Subcutaneous abdominal adipose tissue (tissue), 5 donors: ENCODE results near the gene ANKRD12.

ENCODE experiments used
- H3K27ac ChIP-seq: one replicate; pipeline ENCODE4 v1.7.0; 2013; ENCODE audit warnings: low read depth, mild to moderate bottlenecking, inconsistent platforms, low read length, moderate library complexity
- H3K27me3 ChIP-seq, 5 donors: one replicate each; pipeline ENCODE4 v1.7.0; 2013; ENCODE audit warnings: low read length in 5 of 5, inconsistent platforms in 1 of 5; ENCODE audit not compliant: control insufficient read depth in 5 of 5, insufficient read depth in 4 of 5
- H3K36me3 ChIP-seq, 5 donors: one replicate each; pipeline ENCODE4 v1.7.0; 2013; ENCODE audit warnings: low read length in 5 of 5; ENCODE audit not compliant: control insufficient read depth in 5 of 5, insufficient read depth in 5 of 5
- H3K4me1 ChIP-seq, 5 donors: one replicate each; pipeline ENCODE4 v1.7.0; 2013; ENCODE audit warnings: low read length in 5 of 5, mild to moderate bottlenecking in 3 of 5, moderate library complexity in 1 of 5; ENCODE audit not compliant: control insufficient read depth in 5 of 5, insufficient read depth in 5 of 5
- H3K4me3 ChIP-seq, 5 donors: one replicate each; pipeline ENCODE4 v1.7.0; 2013; ENCODE audit warnings: low read length in 5 of 5, low read depth in 1 of 5
- H3K9ac ChIP-seq, 5 donors: one replicate each; pipeline ENCODE4 v1.7.0; 2013; ENCODE audit warnings: low read length in 5 of 5, mild to moderate bottlenecking in 4 of 5, moderate library complexity in 3 of 5
- H3K9me3 ChIP-seq, 5 donors: one replicate each; pipeline ENCODE4 v1.7.0; 2013; ENCODE audit warnings: low read length in 5 of 5; ENCODE audit not compliant: control insufficient read depth in 5 of 5
- donor health status: healthy.
- donor health status: healthy.
- donor health status: healthy.
- donor health status: healthy.
- donor health status: healthy.

Gene ANKRD12

DNA sequence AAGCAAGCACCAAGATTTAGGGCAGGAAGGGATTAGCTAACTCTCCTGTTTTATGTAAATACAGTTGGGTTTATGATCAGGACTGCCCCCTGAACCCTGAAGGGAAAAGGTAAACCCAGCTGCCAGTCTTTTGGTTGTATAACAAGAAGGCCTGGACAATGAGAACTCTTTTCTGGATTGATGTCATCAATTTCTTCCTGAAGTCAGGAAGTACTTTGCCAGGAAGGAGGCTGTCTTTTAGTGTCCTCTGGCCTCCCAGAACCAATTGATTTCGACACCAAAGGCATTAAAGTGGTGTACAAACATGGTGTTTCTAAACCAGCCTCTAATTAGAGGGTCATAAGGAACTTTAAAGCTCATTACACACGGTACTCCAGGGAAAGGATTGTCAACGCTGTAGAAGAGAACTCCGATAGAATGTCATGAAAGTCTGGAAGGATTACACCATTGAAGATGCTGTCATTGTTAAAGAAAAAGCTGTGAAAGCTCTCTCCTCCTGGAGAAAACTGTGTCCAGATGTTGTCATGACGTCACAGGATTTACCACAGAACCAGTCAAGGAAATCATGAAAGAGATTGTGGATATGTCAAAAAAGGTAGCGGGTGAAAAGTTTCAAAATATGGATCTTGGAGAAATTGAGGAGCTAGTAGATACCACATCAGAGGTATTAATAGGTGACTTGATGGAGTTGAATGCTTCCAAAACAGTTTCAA, 78.8 kb downstream of the ANKRD12 start:
- Histone ChIP-seq H3K9ac (no peak overlapping the region), H3K4me3 (no peak overlapping the region), H3K36me3 (peaks cover 36 to 72% (median 50%) of the 10 kb centered on the region in 5 donors), H3K4me1 (no peaks in the 10 kb centered on the region), H3K27me3 (no peaks in the 10 kb centered on the region), H3K9me3 (no peaks in the 10 kb centered on the region), H3K27ac (no peak overlapping the region)

DNA sequence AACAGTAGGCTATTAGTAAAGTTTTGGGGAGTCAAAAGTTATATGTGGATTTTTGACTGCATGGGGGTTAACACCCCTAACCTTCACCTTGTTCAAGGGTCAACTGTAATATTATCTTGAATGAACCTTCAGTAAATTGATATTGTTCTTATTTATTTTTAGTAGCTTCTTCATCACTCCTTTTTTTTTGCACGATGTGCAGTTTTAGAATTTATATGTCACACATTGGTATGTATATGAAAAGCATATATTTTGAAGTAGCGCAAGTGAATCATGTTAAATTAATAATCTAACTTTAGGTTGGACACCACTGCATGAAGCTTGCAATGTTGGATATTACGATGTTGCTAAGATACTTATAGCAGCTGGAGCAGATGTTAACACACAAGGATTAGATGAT, 79.9 kb downstream of the ANKRD12 start:
- H3K27ac ChIP-seq = no peak overlapping the region
- H3K9ac ChIP-seq = no peak overlapping the region
- no peaks in the 10 kb centered on the region for H3K4me1 ChIP-seq
- no peaks in the 10 kb centered on the region for H3K9me3 ChIP-seq
- H3K36me3 ChIP-seq = peaks cover 39 to 71% (median 50%) of the 10 kb centered on the region in 5 donors
- H3K27me3 ChIP-seq = no peaks in the 10 kb centered on the region
- H3K4me3 ChIP-seq = no peak overlapping the region

DNA sequence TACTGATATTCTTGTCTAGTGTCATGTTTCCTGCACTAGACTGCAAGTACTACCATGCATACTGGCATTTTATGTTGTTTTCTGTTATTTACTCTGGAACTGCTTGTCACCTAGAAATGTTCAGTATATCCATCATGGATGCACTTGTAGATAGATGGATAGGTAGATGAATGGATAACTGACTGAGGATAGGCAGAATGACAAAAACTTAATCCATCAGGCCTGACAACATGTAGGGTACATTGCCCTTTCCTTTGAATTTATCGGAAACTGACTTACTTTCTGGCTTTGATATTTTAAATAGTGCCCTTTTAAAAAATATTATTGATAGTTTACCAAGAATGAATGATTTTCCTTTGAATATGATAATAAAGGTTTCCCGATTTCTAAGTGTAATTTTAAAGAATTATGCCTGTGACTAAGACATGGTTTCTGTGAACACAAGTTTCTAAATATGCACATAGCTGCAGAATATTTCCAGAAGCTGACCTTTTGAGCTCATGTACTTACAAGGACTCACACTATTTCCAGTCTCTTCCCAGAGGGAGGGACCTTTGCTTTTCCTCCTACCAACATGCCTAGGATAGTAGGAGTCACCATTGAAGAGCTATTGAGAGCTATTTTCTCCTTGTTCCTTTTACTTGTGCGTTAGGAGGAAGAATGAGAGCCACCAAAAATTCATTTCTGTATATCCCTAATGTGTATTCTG, 81.3 kb downstream of the ANKRD12 start:
- H3K27ac ChIP-seq = no peak overlapping the region
- H3K9me3 ChIP-seq = no peaks in the 10 kb centered on the region
- H3K27me3 ChIP-seq = no peaks in the 10 kb centered on the region
- H3K4me3 ChIP-seq = no peak overlapping the region
- H3K9ac ChIP-seq = no peak overlapping the region
- no peaks in the 10 kb centered on the region for H3K4me1 ChIP-seq
- H3K36me3 ChIP-seq = peaks cover 42 to 75% (median 50%) of the 10 kb centered on the region in 5 donors

DNA sequence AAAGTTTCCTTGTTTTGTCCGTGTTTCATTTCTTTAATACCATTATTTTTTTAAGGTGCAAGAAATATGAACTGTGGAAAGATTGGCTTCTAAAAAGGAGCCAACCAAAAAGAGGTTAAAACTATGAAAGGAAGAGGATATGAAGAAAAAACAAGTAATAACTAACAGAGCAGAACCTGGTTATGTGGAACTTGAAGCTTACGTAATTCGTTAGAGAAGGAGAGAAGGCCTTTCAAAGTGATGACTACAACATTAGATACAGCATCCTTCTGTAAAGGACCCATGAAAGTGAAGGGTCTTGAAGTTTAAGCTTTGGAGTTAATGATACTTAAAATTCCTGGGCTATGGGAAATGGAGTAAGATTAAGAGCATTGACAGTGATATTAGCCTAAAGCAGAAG, 84.5 kb downstream of the ANKRD12 start:
- Histone ChIP-seq H3K36me3 (peaks cover 25 to 58% (median 55%) of the 10 kb centered on the region in 5 donors), H3K9ac (no peak overlapping the region), H3K4me3 (no peak overlapping the region), H3K9me3 (no peaks in the 10 kb centered on the region), H3K4me1 (no peaks in the 10 kb centered on the region), H3K27me3 (no peaks in the 10 kb centered on the region), H3K27ac (no peak overlapping the region)

DNA sequence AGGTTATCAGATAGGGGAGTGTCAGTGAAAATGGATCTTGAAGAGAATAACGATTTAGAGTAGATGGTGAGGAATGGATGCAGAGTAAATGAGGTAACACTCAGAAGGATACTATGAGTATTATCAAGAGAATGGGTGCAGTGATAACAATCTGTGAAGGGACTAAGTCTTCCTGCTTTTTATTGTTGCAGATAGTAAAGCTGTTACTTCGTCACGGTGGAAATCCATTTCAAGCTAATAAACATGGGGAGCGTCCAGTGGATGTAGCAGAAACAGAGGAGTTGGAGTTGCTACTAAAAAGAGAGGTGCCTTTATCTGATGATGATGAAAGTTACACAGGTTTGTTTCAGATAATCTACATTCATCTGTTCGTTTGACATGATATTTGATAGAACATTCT, 85.1 kb downstream of the ANKRD12 start:
- no peaks in the 10 kb centered on the region for H3K4me1 ChIP-seq
- no peak overlapping the region for H3K4me3 ChIP-seq
- no peaks in the 10 kb centered on the region for H3K27me3 ChIP-seq
- H3K27ac ChIP-seq = no peak overlapping the region
- H3K36me3 ChIP-seq = peaks cover 28 to 57% (median 55%) of the 10 kb centered on the region in 5 donors
- no peak overlapping the region for H3K9ac ChIP-seq
- H3K9me3 ChIP-seq = no peaks in the 10 kb centered on the region

DNA sequence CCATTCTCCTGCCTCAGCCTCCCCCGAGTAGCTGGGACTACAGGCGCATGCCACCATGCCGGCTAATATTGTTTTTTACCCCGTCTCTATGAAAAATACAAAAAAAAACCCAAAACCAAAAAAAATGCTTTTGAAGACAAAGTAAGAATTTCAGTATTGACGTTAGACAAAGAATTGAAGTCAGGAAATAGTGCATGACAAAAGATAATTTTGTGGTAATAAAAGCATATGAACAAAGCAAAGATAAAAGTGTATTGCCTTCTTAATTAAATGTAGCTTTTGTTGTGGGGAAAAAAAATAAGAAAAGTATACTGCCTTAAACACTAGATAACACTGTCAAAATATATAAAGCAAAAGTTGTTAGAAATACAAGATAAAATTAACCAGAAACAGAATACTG, 86.8 kb downstream of the ANKRD12 start:
- H3K27me3 ChIP-seq = no peaks in the 10 kb centered on the region
- H3K4me3 ChIP-seq = no peak overlapping the region
- no peak overlapping the region for H3K9ac ChIP-seq
- H3K36me3 ChIP-seq = peaks cover 22 to 56% (median 50%) of the 10 kb centered on the region in 5 donors
- no peaks in the 10 kb centered on the region for H3K4me1 ChIP-seq
- no peak overlapping the region for H3K27ac ChIP-seq
- H3K9me3 ChIP-seq = no peaks in the 10 kb centered on the region

DNA sequence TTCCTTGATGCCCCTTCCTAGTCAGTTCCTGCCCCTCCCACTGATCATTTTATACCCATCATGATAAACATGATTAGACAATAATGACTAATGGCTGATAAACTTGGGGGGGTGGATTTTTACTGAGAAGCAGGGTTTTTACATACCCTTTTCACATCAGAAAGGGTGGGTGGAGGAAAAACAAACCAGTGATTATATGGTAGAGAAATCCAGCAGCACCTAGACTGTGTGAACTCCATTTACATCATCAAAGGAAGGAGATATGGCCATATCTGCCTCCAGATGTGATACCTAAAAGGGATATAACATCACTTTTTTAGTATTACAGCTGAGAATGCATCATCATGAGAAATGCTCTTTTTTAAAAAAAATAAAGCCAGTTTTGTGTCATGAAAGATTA, 89.9 kb downstream of the ANKRD12 start:
- H3K4me1 ChIP-seq = no peaks in the 10 kb centered on the region
- no peak overlapping the region for H3K27ac ChIP-seq
- peaks cover 0 to 4% (median 0%) of the 10 kb centered on the region in 5 donors for H3K9me3 ChIP-seq
- H3K9ac ChIP-seq = no peak overlapping the region
- no peak overlapping the region for H3K4me3 ChIP-seq
- H3K27me3 ChIP-seq = no peaks in the 10 kb centered on the region
- peaks cover 19 to 41% (median 36%) of the 10 kb centered on the region in 5 donors for H3K36me3 ChIP-seq

DNA sequence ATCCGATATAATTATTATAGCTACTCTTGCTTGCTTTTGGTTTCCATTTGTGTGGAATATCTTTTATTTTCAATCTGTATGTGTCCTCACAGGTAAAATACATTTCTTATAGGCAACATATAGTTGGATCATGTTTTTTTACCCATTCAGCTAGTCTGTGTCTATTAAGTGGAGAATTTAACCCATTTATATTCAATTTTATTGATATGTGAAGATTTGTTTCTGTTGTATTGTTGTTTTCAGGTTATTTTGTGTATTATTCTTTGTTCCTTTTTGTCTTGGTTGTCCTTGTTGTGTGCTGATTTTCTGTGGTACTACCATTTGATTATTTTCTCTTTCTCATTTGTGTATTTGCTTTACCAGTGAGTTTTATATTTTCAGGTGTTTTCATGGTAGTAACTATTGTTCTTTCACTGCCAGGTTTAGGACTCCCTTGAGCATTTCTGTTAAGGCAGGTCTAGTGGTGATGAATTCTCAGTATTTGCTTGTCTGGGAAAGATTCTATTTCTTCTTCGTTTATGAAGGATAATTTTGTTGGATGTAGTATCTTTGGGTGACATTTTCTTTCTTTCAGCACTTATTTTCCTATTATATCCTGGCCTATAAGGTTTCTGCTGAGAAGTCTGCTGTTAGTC, 95.4 kb downstream of the ANKRD12 start:
- Histone ChIP-seq H3K4me3 (no peak overlapping the region), H3K36me3 (peaks cover 13 to 46% (median 29%) of the 10 kb centered on the region in 5 donors), H3K27me3 (no peaks in the 10 kb centered on the region), H3K9me3 (peaks cover 2 to 20% (median 8%) of the 10 kb centered on the region in 5 donors), H3K9ac (no peak overlapping the region), H3K27ac (no peak overlapping the region), H3K4me1 (no peaks in the 10 kb centered on the region)

DNA sequence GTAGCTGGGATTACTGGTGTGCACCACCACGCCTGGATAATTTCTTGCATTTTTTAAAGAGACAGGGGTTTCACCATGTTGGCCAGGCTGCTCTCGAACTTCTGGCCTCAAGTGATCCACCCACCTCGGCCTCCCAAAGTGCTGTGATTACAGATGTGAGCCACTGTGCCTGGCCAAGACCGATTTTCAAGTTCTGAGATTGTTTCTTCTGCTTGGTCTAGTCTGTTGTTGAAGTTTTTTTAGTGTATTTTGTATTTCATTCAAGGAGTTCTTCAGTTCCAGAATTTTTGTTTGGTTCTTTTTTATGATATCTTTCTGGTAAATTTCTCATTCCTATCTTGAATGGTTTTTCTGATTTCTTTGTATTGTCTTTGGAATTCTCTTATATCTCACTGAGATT, 96.4 kb downstream of the ANKRD12 start:
- Histone ChIP-seq H3K36me3 (peaks cover 13 to 45% (median 27%) of the 10 kb centered on the region in 5 donors), H3K9ac (no peak overlapping the region), H3K27ac (no peak overlapping the region), H3K27me3 (no peaks in the 10 kb centered on the region), H3K4me1 (peaks cover 0 to 3% (median 0%) of the 10 kb centered on the region in 5 donors), H3K9me3 (peaks cover 2 to 20% (median 8%) of the 10 kb centered on the region in 5 donors), H3K4me3 (no peak overlapping the region)
